DND-41 (cell line): ENCODE data around the gene ME3.

Experiments used
- EZH2 ChIP-seq: IDR thresholded peaks from 3 replicates; pipeline ENCODE4 v1.6.1; 2012; ENCODE audit warnings: borderline replicate concordance, low read depth, mild to moderate bottlenecking, moderate library complexity, low read length, inconsistent platforms; ENCODE audit not compliant: severe bottlenecking
- TF ChIP-seq, protein P1 (sequence below): IDR thresholded peaks from 2 replicates; pipeline ENCODE4 v1.5.1; 2012; ENCODE audit warnings: borderline replicate concordance, low read length, moderate library complexity, mild to moderate bottlenecking; ENCODE audit not compliant: poor library complexity, severe bottlenecking; ENCODE audit errors: extremely low read depth

DNA sequence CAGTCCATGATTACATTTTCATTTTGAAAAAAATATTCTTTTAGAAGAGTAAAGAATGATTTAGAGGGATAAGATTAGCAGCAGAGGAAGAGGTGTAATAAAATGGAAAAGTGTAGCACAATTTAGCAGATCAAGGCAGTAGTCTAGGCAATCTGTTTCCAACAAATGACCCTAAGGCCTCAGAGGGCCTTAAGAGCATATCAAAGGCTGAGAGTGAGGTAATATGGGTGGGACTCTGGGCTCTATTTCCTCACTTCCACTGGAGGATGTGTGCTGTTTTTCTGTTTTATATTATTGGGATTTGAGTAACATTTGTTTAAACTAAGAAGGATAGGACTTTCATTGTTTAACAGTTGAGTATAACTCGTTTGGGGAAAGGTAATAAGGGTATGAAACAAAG is 269.0 kb downstream of the ME3 start:
- TF ChIP-seq, protein P1, sequence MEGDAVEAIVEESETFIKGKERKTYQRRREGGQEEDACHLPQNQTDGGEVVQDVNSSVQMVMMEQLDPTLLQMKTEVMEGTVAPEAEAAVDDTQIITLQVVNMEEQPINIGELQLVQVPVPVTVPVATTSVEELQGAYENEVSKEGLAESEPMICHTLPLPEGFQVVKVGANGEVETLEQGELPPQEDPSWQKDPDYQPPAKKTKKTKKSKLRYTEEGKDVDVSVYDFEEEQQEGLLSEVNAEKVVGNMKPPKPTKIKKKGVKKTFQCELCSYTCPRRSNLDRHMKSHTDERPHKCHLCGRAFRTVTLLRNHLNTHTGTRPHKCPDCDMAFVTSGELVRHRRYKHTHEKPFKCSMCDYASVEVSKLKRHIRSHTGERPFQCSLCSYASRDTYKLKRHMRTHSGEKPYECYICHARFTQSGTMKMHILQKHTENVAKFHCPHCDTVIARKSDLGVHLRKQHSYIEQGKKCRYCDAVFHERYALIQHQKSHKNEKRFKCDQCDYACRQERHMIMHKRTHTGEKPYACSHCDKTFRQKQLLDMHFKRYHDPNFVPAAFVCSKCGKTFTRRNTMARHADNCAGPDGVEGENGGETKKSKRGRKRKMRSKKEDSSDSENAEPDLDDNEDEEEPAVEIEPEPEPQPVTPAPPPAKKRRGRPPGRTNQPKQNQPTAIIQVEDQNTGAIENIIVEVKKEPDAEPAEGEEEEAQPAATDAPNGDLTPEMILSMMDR = no peak
- no peak for TF ChIP-seq EZH2
